Gastroesophageal sphincter (tissue), 3 donors: Measurements from ENCODE around the gene ADAMTS7.

ENCODE experiments used
- POLR2A ChIP-seq, 2 donors: fragments of 450-650 bp; IDR thresholded peaks; one replicate each; pipeline ENCODE4 v1.6.1; 2017; ENCODE audit warnings: antibody characterized with exemption in 2 of 2, mild to moderate bottlenecking in 2 of 2, moderate library complexity in 1 of 2
- POLR2AphosphoS5 ChIP-seq: sonication (generic); formaldehyde crosslinking; IDR thresholded peaks from one replicate; pipeline ENCODE4 v1.6.1; 2017; ENCODE audit warnings: antibody characterized with exemption
- TF ChIP-seq, protein P1 (sequence below), 4 experiments: fragments of 200-600 bp in 2 of 4; fragments of 450-650 bp in 2 of 4; sonication (generic) in 1 of 4; IDR thresholded peaks; one replicate each; pipeline ENCODE4 v1.5.1; 2017 to 2019; ENCODE audit warnings: antibody characterized with exemption in 4 of 4, mild to moderate bottlenecking in 2 of 4, moderate library complexity in 2 of 4

DNA sequence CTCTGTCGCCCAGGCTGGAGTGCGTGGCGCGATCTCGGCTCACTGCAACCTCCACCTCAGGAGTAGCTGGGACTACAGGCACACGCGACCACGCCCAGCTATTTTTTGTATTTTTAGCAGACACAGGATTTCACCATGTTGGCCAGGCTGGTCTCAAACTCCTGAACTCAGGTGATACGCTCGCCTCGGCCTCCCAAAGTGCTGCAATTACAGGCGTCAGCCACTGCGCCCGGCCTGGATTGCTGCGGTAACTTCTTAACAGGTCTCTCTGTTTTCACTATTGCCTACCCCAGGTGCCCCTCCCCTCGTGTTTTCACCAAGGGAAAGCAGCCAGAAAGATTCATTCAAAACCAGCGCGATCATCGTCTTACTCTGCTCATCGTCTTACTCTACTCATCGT is 10.5 kb downstream of the ADAMTS7 start:
- TF ChIP-seq, protein P1, sequence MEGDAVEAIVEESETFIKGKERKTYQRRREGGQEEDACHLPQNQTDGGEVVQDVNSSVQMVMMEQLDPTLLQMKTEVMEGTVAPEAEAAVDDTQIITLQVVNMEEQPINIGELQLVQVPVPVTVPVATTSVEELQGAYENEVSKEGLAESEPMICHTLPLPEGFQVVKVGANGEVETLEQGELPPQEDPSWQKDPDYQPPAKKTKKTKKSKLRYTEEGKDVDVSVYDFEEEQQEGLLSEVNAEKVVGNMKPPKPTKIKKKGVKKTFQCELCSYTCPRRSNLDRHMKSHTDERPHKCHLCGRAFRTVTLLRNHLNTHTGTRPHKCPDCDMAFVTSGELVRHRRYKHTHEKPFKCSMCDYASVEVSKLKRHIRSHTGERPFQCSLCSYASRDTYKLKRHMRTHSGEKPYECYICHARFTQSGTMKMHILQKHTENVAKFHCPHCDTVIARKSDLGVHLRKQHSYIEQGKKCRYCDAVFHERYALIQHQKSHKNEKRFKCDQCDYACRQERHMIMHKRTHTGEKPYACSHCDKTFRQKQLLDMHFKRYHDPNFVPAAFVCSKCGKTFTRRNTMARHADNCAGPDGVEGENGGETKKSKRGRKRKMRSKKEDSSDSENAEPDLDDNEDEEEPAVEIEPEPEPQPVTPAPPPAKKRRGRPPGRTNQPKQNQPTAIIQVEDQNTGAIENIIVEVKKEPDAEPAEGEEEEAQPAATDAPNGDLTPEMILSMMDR (IDR thresholded peaks at IDR 0.05) = no peak
- TF ChIP-seq POLR2A (IDR thresholded peaks at IDR 0.05) = no peak
- TF ChIP-seq POLR2AphosphoS5 = no peak
